Small intestine (tissue), 7 donors: ENCODE data around the gene SLC25A11. TPM values are rescaled to one million over a fixed set of nuclear protein-coding genes. Genes with fewer than 3 reads are reported as not detected.

Experiments used
- DNase-seq, 2 donors: peaks; one replicate each; pipeline versions ENCODE4 v3.0.0 to v3.0.0-alpha.2; 2013
- FAIRE-seq: peaks from 2 replicates; lab custom pipeline; 2012; peaks lifted over from hg19 to GRCh38; lab: Jason Lieb, UNC
- H3K27ac ChIP-seq, 3 donors: one replicate each; pipeline ENCODE4 v1.5.1; 2013; ENCODE audit warnings: low read length in 2 of 3, mild to moderate bottlenecking in 2 of 3, control low read depth in 1 of 3, inconsistent platforms in 1 of 3, low read depth in 1 of 3, moderate library complexity in 1 of 3
- H3K27me3 ChIP-seq, 3 donors: one replicate each; pipeline ENCODE4 v1.6.1; 2013; ENCODE audit warnings: low read length in 3 of 3, inconsistent platforms in 1 of 3; ENCODE audit not compliant: control insufficient read depth in 3 of 3, insufficient read depth in 3 of 3
- H3K36me3 ChIP-seq, 3 donors: one replicate each; pipeline ENCODE4 v1.6.1; 2013; ENCODE audit warnings: low read length in 3 of 3, inconsistent platforms in 1 of 3, low read depth in 1 of 3, mild to moderate bottlenecking in 1 of 3, moderate library complexity in 1 of 3; ENCODE audit not compliant: control insufficient read depth in 3 of 3, insufficient read depth in 2 of 3
- H3K4me1 ChIP-seq, 3 donors: one replicate each; pipeline ENCODE4 v1.6.1; 2013; ENCODE audit warnings: low read length in 2 of 3, inconsistent platforms in 1 of 3, low read depth in 1 of 3, mild to moderate bottlenecking in 1 of 3, moderate library complexity in 1 of 3; ENCODE audit not compliant: control insufficient read depth in 3 of 3, insufficient read depth in 2 of 3
- H3K4me3 ChIP-seq, 3 donors: one replicate each; pipeline ENCODE4 v1.5.1; 2013; ENCODE audit warnings: low read length in 3 of 3, control low read depth in 1 of 3, inconsistent platforms in 1 of 3, low read depth in 1 of 3, mild to moderate bottlenecking in 1 of 3, moderate library complexity in 1 of 3
- H3K9me3 ChIP-seq, 2 donors: one replicate each; pipeline ENCODE4 v1.6.1; 2013; ENCODE audit warnings: low read depth in 1 of 2, low read length in 1 of 2; ENCODE audit not compliant: control insufficient read depth in 2 of 2, insufficient read depth in 1 of 2
- WGBS, 3 donors: extraction: QIAGEN DNeasy Blood & Tissue Kit; methylation state at CpG; one replicate each; pipeline ENCODE4 v1.1.7; 2013; 5-methylcytosine and 5-hydroxymethylcytosine counted together
- polyA plus RNA-seq, 4 donors: library from polyadenylated mRNA; stranded (reverse) in 3 of 4; unstranded in 1 of 4; fragments of 200-250 nt in 3 of 4; fragments of 120-200 nt in 1 of 4; gene quantifications; one replicate each; pipeline versions ENCODE4 v1.2.1 to v1.2.3, GENCODE V29; 2013
- donor health status: healthy with polysubstance abuse.
- donor health status: control.
- donor health status: control.
- donor health status: Bipolar disorder and iron deficiency.
- donor health status: healthy.

The SLC25A11 gene
- polyA plus RNA-seq, 4 donors, result 46.1 to 79.2 (median 60.8) TPM

DNA sequence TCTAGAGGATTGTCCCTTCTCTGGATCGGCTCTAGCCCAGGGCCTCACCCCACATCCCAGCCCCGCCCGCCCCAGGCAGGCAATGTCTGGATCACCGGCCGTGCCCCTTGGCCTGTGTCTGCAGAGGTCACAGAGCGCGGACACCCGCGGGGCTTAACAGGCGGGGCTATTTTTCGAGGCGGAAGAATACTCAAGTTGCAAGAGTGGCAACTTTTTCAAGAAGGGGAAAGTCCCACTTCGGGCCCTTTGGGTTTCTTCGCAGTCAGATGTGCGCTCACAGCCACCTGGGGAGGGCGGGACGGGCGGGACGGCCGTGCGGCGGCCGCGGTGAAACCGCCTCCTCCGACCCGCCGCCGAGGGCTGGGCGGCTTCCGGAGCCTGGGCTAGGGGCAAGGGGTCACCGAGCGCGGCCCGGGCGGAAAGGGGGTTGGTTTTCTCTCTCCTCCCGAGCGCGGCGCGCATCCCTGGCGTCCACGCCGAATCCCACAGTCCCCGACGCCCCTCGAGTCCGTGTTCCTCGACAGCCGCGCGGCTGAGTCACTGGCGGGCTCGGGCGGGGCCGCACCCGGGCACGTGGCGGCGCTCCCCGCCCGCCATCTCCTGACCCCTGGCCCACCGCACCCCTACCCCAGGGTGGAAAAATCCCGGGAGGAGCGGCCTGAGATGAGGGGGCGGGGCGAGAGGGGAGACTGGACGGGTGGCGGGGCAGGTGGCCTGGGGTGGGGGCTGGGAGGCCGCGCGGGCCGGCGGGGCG, 9.7 kb upstream of the SLC25A11 start:
- no peak for FAIRE-seq
- Histone ChIP-seq H3K36me3 (peaks cover 0 to 26% (median 12%) of the 10 kb centered on the region in 3 donors), H3K27me3 (no peaks in the 10 kb centered on the region), H3K9me3 (no peaks in the 10 kb centered on the region), H3K27ac (peak overlapping the region; percentile 91 to 100 (median 99)), H3K4me1 (peaks cover 3 to 40% (median 13%) of the 10 kb centered on the region in 3 donors), H3K4me3 (peak overlapping the region; percentile 54 to 93 (median 87))
- WGBS, 3 donors, result 0 to 1% (median 1%) methylated on average over 42 to 75 of the region's 75 CpGs
- DNase-seq, result peak; percentile 91 to 93

DNA sequence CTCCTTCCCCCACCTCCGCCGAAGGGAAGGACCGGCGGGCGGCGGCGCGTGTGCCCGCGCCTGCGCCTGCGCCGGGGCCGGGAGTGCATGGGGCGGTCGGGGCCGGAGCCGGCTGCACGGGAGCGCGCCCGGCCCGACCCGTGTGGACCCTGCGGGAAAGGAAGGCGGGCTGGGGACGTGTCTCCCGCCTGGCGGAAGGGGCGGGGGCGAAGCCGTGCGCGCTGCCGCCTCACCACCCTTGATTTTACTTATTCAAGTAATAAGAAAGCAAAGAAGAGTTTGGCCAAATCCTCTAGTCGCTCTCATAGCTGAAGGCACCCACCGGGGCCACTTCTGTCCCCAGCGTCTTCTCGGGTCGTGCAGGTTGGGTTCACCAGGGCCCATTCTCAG, 9.1 kb upstream of the SLC25A11 start:
- Histone ChIP-seq H3K9me3 (no peaks in the 10 kb centered on the region), H3K27me3 (no peaks in the 10 kb centered on the region), H3K4me1 (peaks cover 3 to 40% (median 16%) of the 10 kb centered on the region in 3 donors), H3K36me3 (peaks cover 0 to 31% (median 16%) of the 10 kb centered on the region in 3 donors), H3K27ac (peak overlapping the region; percentile 91 to 100 (median 99)), H3K4me3 (peak overlapping the region; percentile 54 to 93 (median 87))
- no peak for FAIRE-seq
- peak; percentile 89 to 96 for DNase-seq
- WGBS, 3 donors, result 0 to 1% (median 0%) methylated on average over 25 to 40 of the region's 40 CpGs

DNA sequence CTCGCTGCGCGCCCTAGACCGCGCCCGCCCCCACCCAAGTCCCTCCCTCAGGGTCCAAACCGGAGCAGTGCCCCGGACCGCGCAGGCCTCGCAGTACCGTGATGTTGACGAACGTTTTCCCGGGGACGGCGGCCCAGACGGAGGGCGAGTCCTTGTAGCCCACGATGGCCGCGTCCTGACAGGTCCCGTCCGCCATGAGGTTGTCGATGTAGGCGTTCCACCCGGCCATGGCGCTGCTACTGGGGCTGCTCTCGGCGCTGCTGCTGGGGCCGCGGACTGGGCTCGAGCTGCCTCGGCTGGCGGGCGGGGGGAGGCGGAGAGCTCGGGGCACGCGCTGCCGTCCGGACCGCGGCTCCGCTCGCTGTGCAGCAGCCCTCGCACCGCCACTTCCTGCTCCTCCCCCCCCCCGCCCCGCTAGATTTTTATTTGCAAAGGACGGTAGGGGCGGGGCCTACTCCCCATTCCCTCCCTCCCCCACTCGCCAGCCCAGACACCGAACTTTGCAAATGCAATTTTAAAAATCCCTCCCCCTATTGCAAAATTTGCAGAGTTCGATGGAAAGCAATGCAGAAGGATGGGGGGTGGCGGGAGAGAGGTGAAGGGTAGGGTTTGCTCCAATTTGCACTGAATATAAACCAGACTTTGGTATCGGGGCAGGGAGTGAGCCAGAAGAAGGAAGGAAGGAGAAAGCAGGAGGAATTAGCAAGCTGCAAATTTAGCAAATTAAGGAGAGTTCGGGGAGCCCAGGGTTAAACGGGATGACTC, 8.5 kb upstream of the SLC25A11 start, which contains the start of gene PFN1:
Gene PFN1, minus strand, starts transcription at position 365 of the 765 bp plus-strand sequence. Its CDS starts 136 bp downstream, at position 229.
- DNase-seq, result peak; percentile 91 to 94
- H3K27me3 ChIP-seq, result no peaks in the 10 kb centered on the region
- peaks cover 0 to 35% (median 20%) of the 10 kb centered on the region in 3 donors for H3K36me3 ChIP-seq
- H3K4me3 ChIP-seq, result peak within 1 kb of the TSS; percentile 87 to 99 (median 93)
- H3K4me1 ChIP-seq, result peaks cover 3 to 40% (median 16%) of the 10 kb centered on the region in 3 donors
- H3K9me3 ChIP-seq, result no peaks in the 10 kb centered on the region
- 0 to 1% (median 0%) methylated on average over 48 to 59 of the region's 59 CpGs for WGBS, 3 donors
- H3K27ac ChIP-seq, result peak within 1 kb of the TSS; percentile 98 to 100 (median 99)
- FAIRE-seq, result no peak

DNA sequence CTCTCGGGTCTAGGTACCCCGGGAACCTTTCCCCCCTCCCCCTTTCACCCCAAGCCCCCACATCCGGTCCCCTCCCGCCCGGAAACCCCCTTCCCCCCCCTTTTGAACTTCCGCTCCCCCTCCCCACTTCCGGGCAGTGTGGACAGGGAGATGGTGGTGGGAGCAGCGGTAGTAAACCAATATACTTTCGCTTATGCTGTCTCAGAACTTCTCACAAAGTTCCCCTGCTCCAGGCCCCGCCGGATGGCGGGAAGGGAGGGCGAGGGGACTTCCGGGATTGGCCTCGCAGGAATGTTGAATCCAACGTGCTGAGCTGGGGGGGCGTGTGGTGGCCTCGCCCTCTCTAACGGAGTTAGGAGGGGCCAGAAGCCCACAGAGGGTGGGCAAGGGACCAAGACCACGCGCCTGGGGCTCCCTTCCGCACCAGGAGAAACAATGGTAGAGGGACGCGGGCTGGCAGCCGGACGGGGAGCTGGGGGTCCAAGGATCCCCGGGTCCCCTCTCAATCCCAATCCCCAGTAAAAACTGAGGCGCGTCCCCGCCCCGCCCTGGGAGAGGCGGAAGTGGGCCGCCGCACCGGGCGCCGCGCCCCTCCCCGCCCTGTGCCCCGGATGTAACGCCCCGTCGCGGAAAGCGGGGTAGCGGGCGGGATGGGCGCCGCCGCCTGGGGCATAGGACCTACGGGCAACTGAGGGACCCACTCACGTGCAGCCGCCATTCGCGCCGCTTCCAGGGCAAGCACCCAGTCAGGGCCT, 7.7 kb upstream of the SLC25A11 start:
- FAIRE-seq, result no peak
- 0 to 1% (median 0%) methylated on average over 36 to 56 of the region's 56 CpGs for WGBS, 3 donors
- peak overlapping the region; percentile 87 to 99 (median 93) for H3K4me3 ChIP-seq
- H3K4me1 ChIP-seq, result peaks cover 4 to 40% (median 16%) of the 10 kb centered on the region in 3 donors
- H3K27ac ChIP-seq, result peak overlapping the region; percentile 95 to 98 (median 97)
- peak; percentile 69 to 76 for DNase-seq
- H3K9me3 ChIP-seq, result no peaks in the 10 kb centered on the region
- H3K36me3 ChIP-seq, result peaks cover 0 to 42% (median 21%) of the 10 kb centered on the region in 3 donors
- H3K27me3 ChIP-seq, result no peaks in the 10 kb centered on the region

DNA sequence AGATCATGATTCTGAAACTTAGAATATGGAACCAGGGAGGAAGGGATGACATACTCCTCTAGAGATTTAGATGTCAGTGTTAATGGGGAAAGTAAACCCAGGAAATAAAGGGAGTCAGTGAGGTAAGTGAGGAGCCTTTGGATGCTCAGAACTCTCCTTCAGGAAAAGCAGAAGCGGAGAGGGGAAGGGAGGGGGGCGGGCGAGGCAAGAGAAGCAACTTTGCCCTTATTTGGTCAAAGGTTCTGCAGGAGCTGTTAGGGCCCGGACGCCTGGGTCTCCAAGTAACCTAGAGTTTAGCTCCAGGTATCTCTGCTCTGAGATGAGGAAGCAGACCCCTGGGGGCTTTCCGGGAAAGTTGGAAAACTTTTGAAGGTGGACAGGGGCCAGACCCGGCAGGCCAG, 7.2 kb upstream of the SLC25A11 start:
- FAIRE-seq (no peak), DNase-seq (no peak)
- H3K4me3 ChIP-seq, result peak overlapping the region; percentile 87 to 99 (median 93)
- H3K27ac ChIP-seq, result peak overlapping the region; percentile 86 to 97 (median 86)
- no peaks in the 10 kb centered on the region for H3K27me3 ChIP-seq
- no peaks in the 10 kb centered on the region for H3K9me3 ChIP-seq
- WGBS, 3 donors, result 0 to 5% (median 0%) methylated on average over 5 to 7 of the region's 7 CpGs
- peaks cover 0 to 48% (median 24%) of the 10 kb centered on the region in 3 donors for H3K36me3 ChIP-seq
- H3K4me1 ChIP-seq, result peaks cover 4 to 41% (median 16%) of the 10 kb centered on the region in 3 donors

DNA sequence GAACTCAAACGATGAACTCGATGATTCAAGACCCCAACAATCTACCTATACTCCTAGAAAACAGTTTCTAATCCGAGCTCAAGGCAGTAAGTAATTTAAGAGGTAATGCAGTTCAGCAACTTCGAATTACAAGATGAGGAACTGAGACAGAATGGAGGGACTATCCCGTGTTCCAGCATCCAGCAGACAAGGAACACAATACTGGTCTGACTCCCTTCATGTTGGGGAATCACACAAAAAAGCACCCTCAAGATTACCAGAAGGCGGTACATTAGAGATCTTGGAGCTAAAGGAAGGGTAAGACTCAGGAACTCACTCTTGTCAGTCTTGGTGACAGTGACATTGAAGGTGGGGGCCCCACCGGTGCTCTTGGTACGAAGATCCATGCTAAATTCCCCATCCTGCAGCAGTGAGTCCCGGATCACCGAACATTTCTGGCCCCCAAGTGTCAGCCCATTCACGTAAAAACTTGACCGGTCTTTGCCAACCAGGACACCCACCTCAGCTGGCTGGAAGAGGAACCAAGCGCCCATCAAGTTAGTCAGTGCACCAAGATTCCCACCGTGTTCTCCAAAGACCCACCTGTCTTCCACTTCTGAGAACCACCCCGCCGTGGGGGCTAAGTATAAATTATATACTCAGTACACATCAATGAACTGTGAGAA, 6.6 kb upstream of the SLC25A11 start:
- Histone ChIP-seq H3K27me3 (no peaks in the 10 kb centered on the region), H3K4me3 (peak overlapping the region; percentile 87 to 99 (median 93)), H3K4me1 (peaks cover 4 to 42% (median 18%) of the 10 kb centered on the region in 3 donors), H3K36me3 (peaks cover 0 to 51% (median 24%) of the 10 kb centered on the region in 3 donors), H3K9me3 (no peaks in the 10 kb centered on the region), H3K27ac (peak overlapping the region; percentile 86 to 97 (median 86))
- no peak for DNase-seq
- WGBS, 3 donors, result 8 to 21% (median 8%) methylated on average over 16 of the region's 16 CpGs
- FAIRE-seq, result no peak

DNA sequence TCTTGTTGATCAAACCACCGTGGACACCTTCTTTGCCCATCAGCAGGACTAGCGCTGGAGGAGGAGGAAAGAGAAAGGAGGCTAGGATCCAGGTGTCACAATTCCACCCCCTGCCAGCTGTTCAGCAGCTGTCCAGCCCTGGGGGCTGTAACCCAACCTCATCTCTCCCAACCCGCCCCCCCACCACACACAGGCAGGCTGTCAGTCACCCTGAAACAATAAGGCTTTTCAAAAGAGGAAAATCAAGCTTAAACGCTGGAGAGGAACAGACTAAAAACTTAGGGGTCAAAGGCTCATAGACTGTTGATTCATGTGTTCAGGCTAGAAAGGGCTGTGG, 6.1 kb upstream of the SLC25A11 start:
- peak overlapping the region; percentile 86 to 97 (median 86) for H3K27ac ChIP-seq
- 16 to 27% (median 21%) methylated on average over 3 to 4 of the region's 4 CpGs for WGBS, 3 donors
- H3K4me1 ChIP-seq, result peaks cover 4 to 40% (median 22%) of the 10 kb centered on the region in 3 donors
- no peaks in the 10 kb centered on the region for H3K9me3 ChIP-seq
- peaks cover 0 to 51% (median 24%) of the 10 kb centered on the region in 3 donors for H3K36me3 ChIP-seq
- DNase-seq (no peak), FAIRE-seq (no peak)
- H3K27me3 ChIP-seq, result no peaks in the 10 kb centered on the region
- H3K4me3 ChIP-seq, result peak overlapping the region in 2 of 3 donors; percentile 87 to 93
